ENCODE measurements around the gene EFCAB6. TPM values are rescaled to one million over a fixed set of nuclear protein-coding genes. Genes with fewer than 3 reads are reported as not detected.

The EFCAB6 gene
- total and polyA plus RNA-seq, 9 of the 15 experiments (the other 6 are each of a cell fraction or from before 2014, with no cell fraction given) = 0.06 TPM; not detected in 8

GRCh38 chr22:43831561-43832392 lies 19.7 kb upstream of the EFCAB6 start:
- Histone ChIP-seq H3K9ac (ENCODE audit: insufficient read depth in 1 of 2, low read depth in 2 of 2, low read length in 2 of 2) (no peak overlapping the region), H4K20me1 (replicated peaks; ENCODE audit: control insufficient read depth, insufficient read depth, low read length) (no peaks in the 10 kb centered on the region; the same call in 1 of the 2 replicates), H3K27ac (ENCODE audit: extremely low read depth, low read depth, low read length) (no peak overlapping the region), H3K4me2 (ENCODE audit: insufficient read depth, low read length) (no peak overlapping the region), H3K79me2 (ENCODE audit: control insufficient read depth, insufficient read depth, low read length) (no peaks in the 10 kb centered on the region), H3K4me1 (replicated peaks in 1 of 2; ENCODE audit: control insufficient read depth in 2 of 2, insufficient read depth in 2 of 2, low read length in 2 of 2) (no peaks in the 10 kb centered on the region; a peak in 1 of 5 replicates), H3K27me3 (ENCODE audit: control insufficient read depth in 2 of 2, insufficient read depth in 2 of 2, low read length in 2 of 2) (peaks cover 0 to 32% of the 10 kb centered on the region in 2 experiments; a peak in 4 of 5 replicates), H3K9me1 (ENCODE audit: control insufficient read depth, insufficient read depth, low read length) (no peaks in the 10 kb centered on the region), H2AFZ (ENCODE audit: low read depth, low read length) (no peak overlapping the region), H3K36me3 (ENCODE audit: control insufficient read depth, insufficient read depth, low read length) (no peaks in the 10 kb centered on the region), H3K9me3 (replicated peaks; ENCODE audit: control insufficient read depth, insufficient read depth, low read depth, low read length) (no peaks in the 10 kb centered on the region), H3K4me3 (no peak overlapping the region)
- BruUV-seq (replicated peaks) = no TSS peak
- in situ Hi-C loops (cut with MboI) = no loop called here
- no peak for ATAC-seq
- POLR2A ChIA-PET = no interaction called here
- intact Hi-C loops (cut with micrococcal nuclease) = no loop called here
- no peak for FAIRE-seq
- 8% methylated on average over 23 of the region's 33 CpGs for WGBS (ENCODE audit: insufficient coverage, low coverage, missing lambda C conversion rate)
- DNase-seq (ENCODE audit: extremely low read depth in 1 of 4, low spot score in 3 of 4) = no peak
- CTCF ChIA-PET (ENCODE audit: low intra/inter-chr PET ratio) = no interaction called here
- no peak for TF ChIP-seq JUND (IDR thresholded peaks at IDR 0.05; ENCODE audit: borderline replicate concordance, low read depth, low read length)
- TF ChIP-seq JUND (tag; IDR thresholded peaks at IDR 0.05; ENCODE audit: borderline replicate concordance, low read depth, low read length) = no peak
- TF ChIP-seq KDM1A (IDR thresholded peaks at IDR 0.05) = no peak
- no peak for TF ChIP-seq TSC22D4 (tag; IDR thresholded peaks at IDR 0.05)
- no peak for TF ChIP-seq GATA2 (CRISPR knock-in tag; IDR thresholded peaks at IDR 0.05)
- no peak for TF ChIP-seq ZNF561 (CRISPR knock-in tag; conservative IDR thresholded peaks at IDR 0.05)
- no peak for TF ChIP-seq TAF1 (IDR thresholded peaks at IDR 0.05; ENCODE audit: control insufficient read depth, extremely low read depth, insufficient read depth, low read length, severe bottlenecking)
- TF ChIP-seq DIDO1 (tag; IDR thresholded peaks at IDR 0.05; ENCODE audit: low read depth) = no peak
- no peak for TF ChIP-seq CBX5 (IDR thresholded peaks at IDR 0.05; ENCODE audit: borderline replicate concordance, low read depth)
- no peak for TF ChIP-seq SNIP1 (IDR thresholded peaks at IDR 0.05; ENCODE audit: low read depth)
- TF ChIP-seq, protein P1, sequence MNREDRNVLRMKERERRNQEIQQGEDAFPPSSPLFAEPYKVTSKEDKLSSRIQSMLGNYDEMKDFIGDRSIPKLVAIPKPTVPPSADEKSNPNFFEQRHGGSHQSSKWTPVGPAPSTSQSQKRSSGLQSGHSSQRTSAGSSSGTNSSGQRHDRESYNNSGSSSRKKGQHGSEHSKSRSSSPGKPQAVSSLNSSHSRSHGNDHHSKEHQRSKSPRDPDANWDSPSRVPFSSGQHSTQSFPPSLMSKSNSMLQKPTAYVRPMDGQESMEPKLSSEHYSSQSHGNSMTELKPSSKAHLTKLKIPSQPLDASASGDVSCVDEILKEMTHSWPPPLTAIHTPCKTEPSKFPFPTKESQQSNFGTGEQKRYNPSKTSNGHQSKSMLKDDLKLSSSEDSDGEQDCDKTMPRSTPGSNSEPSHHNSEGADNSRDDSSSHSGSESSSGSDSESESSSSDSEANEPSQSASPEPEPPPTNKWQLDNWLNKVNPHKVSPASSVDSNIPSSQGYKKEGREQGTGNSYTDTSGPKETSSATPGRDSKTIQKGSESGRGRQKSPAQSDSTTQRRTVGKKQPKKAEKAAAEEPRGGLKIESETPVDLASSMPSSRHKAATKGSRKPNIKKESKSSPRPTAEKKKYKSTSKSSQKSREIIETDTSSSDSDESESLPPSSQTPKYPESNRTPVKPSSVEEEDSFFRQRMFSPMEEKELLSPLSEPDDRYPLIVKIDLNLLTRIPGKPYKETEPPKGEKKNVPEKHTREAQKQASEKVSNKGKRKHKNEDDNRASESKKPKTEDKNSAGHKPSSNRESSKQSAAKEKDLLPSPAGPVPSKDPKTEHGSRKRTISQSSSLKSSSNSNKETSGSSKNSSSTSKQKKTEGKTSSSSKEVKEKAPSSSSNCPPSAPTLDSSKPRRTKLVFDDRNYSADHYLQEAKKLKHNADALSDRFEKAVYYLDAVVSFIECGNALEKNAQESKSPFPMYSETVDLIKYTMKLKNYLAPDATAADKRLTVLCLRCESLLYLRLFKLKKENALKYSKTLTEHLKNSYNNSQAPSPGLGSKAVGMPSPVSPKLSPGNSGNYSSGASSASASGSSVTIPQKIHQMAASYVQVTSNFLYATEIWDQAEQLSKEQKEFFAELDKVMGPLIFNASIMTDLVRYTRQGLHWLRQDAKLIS (CRISPR knock-in tag; IDR thresholded peaks at IDR 0.05) = no peak
- no peak for TF ChIP-seq ETV6 (IDR thresholded peaks at IDR 0.05; ENCODE audit: borderline replicate concordance in 1 of 2, low read depth in 2 of 2, low read length in 1 of 2)
- no peak for TF ChIP-seq ETV6 (CRISPR knock-in tag; IDR thresholded peaks at IDR 0.05; ENCODE audit: borderline replicate concordance)
- TF ChIP-seq ZNF584 (CRISPR knock-in tag; IDR thresholded peaks at IDR 0.05; ENCODE audit: low read depth) = no peak
- no peak for TF ChIP-seq ID3 (CRISPR knock-in tag; IDR thresholded peaks at IDR 0.05)
- no peak for TF ChIP-seq ID3 (tag; IDR thresholded peaks at IDR 0.05)
- TF ChIP-seq ELF1 (tag; IDR thresholded peaks at IDR 0.05) = no peak
- TF ChIP-seq ZNF785 (CRISPR knock-in tag; IDR thresholded peaks at IDR 0.05) = no peak
- no peak for TF ChIP-seq NCOA6 (IDR thresholded peaks at IDR 0.05)
- no peak for TF ChIP-seq BACH1 (tag; IDR thresholded peaks at IDR 0.05)

Data from K562 (cell line).